Ammon's horn (tissue), 1 donor: ENCODE results near the gene HDAC7.

Experiments used
- DNase-seq: peaks from one replicate; pipeline ENCODE4 v3.0.0-alpha.2; 2016; ENCODE audit warnings: low spot score

The HDAC7 gene

DNA sequence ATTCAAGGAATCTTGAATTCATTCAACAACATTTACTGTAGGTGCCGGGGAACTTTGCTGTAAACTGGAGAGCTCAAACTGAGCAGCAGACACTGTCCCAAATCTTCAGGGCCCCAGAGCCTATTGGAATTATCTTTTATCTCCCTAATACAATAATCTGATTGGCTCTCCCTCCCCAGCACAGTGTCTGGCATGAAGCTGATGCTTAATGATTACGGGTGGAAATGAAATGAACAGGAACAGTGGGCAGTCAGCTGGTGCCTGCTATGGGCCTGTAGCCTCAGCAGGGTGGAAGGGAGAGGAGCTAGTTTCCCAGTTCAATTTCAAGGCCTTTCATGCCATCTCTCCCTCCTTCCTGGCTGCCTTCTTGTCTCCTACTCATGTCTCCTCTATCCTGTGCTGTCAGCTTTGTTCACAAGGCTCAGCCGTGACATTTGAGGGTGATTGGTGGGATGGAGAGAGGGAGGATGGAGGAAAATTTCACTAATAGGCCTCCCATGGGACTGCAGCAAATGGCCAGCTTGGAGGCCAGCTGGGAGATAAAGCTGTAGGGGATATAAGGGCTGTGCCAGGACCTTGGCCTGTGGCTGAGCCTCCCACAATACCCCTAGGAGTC, 56.7 kb downstream of the HDAC7 start:
- no peak for DNase-seq

DNA sequence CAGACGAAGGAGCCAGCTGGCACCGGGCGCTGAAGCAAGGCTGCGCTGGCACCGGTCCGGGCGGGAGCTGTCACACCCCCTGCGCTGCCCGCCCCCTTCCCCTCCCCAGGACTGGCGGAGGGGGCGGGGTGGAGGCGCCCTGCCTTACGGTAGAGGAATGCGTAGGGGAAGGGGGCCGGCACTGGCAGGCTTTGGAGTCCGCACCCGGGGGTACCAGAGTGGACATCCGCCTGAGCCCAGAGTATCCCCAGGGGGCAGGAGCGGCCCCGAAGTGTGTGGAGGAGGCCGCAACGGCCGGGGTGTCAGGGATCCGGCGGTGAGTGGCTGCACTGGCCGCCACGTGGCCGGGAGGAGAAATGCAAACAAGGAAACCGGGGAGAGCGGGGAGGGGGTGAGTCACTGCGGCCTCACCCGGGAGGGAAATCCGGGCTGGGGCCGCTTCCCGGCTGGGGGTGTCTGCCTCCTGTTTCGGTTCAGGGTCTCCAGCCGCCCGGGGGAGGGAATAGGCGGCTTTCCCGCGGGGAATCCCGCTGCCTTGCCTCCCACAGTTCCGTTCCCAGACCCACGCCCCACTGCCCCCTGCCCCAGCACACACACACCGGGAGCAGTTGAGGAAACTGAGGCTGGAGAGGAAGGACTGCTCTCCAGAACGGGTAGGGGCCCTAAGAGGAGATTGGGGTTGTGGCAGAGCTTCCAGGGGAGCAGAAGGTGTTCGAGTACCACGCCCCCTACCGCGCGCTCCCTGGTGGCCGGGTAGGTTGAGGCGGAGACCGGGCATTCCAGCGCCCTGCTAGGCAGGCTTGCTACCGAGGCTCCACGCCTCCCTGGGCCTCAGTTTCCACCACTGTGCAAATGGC, 60.6 kb downstream of the HDAC7 start, which contains the start of gene RAPGEF3:
TSS of gene RAPGEF3 (minus strand) at position 47 of the 857 bp plus-strand sequence. CDS start 324 bp downstream, outside the sequence.
- peak; percentile 92 for DNase-seq

DNA sequence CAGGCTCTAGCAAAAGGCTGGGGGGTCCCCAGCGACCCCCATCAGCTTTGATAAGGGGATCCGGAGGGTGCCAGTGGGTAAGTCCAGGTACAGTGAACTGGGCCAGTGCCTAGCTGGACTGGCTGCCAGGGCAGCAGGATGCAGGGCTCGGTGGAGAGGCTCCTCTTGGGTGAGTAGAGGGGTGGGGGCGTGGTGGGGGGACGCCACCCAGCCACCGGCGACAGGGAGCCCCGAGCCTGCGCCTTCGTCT, 61.2 kb downstream of the HDAC7 start:
- no peak for DNase-seq

DNA sequence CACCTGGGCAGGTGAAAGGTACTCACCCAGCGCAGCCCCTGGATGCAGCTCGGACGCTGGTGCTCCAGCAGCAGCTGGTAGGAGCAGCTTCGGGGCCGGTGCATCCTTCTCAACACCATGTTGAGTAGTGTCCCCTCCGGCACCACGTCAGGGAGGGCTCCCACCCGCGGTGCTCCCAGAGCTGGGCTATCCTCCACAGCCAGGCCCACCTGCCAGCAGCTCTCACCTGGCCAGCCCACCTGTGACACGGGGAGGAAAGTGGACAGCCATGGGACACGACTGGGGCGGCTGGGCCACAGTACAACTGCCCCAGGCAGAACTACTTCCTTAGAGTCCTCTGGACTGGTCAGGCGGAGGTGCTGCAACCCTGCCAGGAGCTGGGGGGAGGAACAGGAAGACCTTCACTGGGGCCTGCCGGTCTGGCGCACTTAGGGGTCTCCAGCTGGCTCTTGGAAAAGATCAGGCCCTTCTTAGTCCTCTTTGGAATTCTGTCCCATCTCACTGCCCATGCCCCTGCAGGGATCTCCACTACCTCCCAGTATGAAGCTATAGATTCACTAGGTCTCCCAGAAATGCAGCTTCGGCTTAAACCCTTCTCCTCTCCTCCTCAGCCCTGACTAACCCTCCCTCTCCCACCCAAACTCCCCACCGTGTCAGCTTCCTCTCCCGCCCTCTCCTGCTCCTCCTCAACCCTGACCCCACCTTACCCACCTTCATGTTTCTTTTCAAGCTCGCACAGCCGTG, 61.7 kb downstream of the HDAC7 start:
- peak; percentile 72 for DNase-seq

DNA sequence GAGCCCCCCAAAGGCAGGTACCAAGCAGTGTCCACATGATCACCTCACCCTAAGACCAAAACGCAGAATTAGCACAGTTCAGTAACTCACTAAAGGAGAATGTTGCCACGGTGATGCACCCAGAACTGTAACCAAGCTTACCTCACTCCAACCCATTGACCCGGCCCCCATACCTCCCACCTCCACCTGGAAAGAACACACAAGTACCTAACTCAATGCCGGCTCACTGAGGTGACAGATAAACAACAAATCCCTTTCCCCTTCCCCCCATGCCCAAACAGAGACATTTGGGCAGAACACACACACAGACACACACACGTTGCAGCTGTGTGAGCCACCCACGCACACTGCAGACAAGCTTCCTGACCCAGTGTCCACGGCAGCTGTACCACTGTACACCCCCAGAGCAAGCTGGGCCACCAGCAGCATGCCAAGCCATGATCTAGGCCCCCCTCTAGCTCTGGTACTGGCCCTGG, 62.3 kb downstream of the HDAC7 start:
- no peak for DNase-seq

DNA sequence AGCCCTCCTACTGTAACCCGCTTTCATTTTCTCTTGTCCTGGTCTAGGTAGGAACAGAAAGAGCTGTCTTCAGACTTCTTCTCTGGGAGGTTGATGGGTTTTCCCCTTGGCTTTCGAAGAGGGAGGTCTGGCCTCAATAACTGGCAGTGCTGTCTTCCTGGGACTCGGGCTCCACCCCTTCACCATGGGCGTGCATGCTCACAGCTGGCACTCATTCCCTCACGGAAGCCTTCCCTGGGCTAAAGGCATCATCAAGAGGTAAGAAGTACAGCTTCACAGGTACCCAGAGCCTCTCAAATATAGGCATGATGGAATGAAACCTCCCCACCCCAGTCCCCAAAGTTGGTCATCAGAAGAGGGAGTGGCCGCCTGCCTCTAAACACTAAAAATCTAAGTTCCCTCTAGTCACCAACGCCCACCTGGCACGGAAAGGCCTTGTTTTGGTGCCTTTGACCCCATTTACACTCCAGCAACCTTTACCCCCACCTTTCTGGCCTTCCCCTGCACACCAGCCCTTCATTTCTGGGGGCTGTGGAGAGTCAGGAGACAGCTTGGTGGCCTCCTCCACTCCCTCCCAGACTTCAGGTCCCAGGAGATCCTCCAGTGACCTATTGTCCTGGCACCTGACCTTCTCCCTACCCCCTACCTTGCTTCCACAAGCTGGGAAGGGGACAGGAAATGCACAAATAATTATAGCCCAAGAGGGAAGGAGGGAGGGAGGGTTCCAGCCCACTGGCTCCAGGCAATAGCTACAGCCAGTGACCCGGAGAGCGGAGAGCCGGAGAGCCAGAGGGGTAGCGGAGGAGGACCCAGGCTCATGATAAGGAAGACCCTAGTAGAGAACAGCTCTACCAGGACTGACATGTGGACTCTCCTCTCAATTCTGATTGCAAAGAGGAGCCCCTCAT, 63.8 kb downstream of the HDAC7 start:
- peak; percentile 55 for DNase-seq

DNA sequence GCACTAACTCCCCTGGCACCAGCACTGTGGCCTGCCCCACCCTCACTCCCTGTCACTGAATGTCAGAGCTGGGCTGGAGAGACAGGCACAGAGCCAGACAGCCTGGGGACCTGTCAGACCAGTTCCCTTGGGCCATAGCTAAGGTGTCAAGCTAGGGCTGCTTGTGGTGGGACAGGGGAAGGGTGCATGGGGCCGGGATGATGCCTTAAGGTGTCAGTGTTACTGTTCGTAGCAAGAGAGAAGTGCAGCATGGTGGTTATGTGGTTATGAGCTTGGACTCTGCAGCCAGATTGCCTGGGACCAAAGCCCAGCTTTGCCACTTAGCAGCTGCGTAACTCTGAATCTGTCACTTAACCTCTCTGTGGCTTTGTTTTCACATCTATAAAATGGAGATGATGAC, 64.8 kb downstream of the HDAC7 start:
- DNase-seq: no peak

DNA sequence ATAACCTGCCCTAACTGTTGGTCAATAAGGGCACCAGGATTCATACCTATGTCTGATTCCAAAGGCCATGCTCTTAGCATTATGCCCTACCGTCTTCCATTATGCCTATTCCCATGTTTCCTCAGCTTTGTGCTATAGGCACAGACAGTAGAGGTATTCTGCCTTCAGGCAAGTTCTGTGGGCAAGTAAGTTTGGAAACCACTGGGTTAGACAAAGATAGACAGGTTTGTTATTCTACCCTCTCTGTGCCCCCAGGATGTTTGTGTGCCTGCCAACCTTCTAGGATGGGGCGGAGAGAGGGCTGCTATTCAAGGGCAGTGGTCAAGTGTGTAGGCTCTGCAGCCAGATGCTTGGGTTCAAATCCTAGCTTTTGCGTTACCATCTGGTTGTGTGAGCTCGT, 65.6 kb downstream of the HDAC7 start:
- DNase-seq: no peak

DNA sequence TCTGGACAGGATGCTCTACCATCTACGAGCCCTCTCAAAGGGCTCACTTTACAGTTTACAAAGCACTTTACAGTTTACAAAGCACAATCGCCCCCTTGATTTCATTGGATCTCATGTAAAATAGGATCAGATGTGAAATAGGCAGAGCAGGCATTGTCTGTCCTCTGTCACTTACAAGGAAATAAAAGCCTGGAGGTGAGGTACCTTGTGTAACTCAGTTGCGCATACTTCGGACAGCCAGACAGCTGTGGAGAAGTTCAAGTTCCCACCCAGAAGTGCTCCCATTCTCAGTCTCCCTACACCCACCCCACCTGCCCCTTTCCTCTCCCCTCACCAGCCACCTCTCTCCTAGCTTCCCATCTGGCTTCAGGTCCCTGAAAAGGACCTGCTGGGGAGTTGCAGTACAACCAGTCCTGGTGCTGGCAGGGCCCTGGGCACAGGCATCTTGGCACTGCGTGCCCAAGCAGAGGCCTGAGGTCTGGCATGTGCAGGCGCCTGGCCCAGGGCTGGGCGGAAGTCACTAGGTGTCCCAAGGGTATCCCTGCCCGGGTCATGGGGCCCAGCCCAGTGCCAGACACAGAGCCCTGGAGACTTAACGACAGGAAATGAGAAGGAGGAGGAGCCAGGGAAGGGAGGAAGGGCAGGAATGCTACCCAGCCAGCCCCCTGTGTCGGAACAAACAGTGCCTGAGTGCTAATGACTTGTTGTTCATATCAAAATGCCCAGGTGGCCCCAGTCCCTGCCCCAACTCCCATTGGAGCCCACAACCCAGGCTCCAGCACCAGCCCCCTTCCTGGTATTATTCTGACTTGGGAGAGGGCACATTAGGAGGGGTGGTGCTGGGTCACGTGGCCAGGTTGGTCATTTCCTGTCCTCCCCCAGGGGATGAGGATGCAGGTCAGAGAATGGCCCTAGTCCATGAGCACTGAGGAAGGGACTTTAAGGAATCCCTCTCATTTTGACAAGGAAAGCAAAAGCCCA, 66.4 kb downstream of the HDAC7 start:
- DNase-seq: peak; percentile 51

DNA sequence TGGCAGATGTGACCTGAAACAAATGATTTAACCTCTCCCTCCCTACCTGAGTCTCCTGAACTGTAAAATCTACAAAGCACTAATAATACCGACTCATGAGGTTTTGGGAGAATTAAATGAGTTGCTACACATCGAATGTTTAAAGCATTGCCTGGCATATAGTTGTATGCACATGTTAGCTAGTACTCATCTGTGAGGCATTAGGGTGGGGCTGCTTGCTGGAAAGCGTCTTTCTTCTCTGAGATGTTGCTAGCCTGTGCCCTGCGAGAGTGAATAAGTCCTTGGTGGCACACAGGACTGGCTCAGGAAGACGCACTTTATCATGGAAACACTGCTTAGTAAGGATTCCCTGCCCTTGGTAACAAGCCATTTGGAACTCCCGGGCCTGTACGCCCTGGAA, 67.2 kb downstream of the HDAC7 start:
- no peak for DNase-seq

DNA sequence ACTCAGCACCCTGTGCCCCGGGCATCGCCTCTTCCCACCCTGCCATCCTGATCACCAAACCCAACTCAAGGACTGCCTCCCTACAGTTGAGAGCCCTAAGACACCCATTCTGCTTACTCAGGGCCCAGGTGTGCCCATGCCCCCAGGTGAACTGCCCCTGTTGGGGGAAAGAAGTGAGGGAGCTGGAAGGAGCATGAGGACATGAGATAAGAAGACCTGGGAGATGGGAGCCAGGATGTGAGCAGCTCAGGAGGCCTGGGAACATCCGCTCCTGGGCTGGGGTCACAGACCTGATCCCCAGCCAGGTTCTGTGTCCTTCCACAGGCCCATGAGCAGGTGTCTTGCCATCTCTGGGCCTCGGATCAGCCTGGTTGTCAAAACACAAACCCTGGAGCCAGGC, 67.6 kb downstream of the HDAC7 start:
- DNase-seq: no peak

DNA sequence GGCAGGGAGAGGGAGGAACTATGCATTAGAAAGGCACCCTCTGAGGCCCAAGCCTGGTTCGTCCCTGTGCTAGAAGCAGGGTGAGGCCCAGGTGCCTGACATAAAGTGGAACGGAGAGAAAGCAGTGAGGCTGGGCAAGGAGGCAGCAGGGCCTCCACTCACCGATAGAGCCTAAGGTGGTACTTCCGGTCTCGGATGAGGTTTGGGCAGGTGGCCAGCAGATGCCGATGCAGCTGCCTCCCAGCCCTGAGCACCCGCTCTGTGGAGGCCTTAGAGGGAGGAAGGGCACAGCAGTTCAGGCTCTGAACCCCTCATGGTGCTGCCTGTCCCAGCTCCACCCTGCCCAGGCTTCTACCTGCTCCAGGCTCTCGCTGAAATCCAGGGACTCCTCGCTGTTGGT, 68.1 kb downstream of the HDAC7 start:
- DNase-seq: no peak

DNA sequence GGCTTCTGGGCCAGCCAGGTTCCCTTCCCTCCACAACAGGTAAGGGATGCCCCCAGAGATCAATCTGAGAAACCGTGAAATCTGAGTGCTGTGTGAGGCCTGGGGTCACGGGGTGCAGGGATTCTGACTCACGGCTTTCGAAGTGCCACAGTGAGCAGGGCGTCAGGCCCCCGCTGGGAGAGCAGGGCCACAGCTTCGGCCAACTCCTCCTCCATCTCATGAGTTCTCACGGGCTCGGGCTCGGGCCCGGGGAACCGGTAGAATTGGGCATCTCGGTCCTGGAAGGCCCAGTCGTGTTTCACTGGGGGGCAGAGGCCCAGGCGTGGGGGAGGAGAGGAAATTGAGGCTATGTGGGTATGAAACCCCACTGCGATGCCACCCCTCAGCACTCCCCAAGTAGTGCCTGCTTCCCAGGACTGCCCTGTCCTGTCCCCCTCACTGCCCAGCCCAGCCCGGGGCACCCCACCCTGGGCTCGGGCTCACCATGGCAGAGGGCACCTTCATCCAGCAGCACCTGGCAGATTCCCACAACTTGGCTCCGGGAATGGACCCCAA, 68.7 kb downstream of the HDAC7 start:
- no peak for DNase-seq

DNA sequence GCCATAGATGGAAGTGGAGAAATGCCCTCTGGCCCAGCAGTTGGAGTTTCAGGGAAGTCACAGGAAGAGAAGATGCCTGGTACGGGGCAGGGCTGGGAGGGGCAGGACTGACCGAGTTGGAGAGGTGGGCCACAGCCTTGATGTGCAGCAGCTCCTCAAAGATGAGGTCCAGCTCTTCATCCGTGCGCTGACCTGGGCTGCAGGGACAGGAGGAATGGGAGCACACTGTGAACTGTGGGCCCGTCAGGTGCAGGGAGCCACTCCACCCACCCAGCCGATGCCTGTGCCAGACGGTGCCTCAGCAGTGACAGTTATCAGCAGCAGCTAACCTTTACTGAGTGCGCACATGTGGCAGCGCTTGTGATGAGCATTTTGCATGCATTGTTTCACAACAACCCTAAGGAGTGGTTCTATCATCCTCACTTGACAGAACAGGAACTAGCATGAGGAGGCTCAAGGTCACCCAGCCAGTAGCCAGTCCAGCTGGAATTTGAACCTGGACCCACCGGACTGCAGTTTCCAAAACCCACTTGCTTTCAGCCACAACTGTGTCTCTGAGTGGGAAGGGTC, 69.4 kb downstream of the HDAC7 start:
- no peak for DNase-seq

DNA sequence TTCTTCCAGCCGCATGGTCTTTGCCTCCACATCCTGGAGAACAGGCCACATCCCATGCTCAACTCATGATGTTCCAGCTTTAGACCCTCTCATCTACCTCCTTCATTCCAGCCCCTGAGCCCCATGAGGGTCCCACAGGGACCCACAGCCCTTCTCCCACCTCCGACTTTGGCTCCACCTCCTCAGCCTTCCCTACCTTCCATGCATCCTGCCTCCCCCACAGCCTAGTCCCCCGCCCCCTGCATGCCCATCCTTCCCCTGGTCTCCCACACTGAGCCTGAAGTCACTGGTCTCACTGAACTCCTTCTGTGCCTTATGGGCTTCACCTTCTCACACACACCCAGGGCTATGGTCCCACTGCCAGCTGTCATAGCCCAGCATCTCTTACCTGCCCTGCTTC, 70.8 kb downstream of the HDAC7 start:
- no peak for DNase-seq

DNA sequence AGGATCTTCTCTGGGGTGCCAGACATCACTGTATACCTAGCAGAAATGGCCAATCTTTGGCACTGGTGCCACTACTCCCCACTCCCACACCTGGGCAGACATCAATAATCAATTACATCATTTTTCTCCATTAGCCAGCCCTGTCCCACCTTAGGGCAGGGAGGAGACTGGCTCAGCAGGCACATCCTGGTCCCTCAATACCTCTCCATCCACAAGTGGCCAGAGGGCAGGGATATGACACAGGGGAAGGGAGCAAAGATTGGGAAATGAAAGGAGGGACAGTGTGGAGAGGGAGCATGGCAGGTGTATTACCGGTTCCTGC, 71.2 kb downstream of the HDAC7 start:
- no peak for DNase-seq

DNA sequence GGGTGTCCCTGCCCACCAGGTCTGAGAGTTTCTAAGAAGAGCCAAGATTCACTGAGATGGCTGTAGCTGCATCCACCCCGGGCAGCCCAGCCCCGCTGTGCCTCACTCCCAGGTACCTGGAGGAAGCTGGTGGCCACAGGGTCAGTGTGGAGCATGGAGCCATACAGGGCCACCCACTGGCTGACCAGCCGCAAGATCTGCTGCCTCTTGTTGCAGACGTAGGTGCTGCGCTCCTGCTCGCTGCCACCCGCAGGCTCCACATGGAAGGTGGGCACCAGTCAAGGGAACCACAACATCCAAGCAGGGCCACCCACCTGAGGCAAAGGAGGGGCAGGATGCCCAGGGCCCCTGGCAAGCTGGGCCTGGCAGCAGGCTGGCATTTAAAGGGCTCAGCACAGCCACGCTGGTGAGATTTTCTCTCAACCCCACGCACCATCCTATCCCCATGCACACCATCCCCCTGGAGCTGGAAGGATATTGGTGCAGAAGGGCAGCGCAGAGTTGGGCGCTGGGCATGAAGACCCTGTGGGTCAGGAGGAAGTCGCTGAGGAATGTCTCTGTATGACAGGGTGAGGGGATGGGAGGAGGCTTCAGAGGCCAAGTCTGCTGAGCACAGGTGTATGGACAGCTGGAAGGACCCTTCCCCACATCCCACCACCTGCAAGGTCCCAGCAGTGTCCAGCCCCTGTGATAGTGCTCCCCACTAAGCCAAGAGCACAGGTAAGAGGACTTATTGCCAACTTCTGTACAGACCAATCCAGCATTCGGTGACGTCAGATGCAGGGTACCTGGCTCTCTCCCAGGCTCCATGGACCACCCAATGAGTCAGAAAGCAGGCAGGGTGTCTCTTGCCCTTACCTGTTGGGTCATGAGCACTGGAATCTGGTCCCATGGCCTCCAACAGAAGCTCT, 71.9 kb downstream of the HDAC7 start:
- DNase-seq: no peak

DNA sequence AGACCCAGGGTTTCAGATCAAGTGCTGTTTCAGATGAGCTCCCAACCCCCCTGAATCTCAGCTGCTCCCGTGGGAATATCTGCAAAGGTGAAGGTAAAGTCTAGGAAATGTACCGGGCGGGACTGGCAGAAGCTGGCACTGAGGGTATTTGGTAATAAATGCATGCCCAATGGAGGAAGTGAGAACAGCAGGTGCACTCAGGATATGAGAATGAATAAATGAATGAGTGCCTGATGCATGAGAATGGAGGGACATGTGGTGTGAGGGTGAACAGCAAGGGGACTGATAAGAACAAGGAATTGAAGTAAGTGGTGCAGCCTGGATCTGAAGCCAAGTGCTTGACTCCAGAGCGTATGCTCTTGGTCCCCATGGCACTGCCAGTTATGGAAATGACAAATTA, 72.6 kb downstream of the HDAC7 start:
- no peak for DNase-seq

DNA sequence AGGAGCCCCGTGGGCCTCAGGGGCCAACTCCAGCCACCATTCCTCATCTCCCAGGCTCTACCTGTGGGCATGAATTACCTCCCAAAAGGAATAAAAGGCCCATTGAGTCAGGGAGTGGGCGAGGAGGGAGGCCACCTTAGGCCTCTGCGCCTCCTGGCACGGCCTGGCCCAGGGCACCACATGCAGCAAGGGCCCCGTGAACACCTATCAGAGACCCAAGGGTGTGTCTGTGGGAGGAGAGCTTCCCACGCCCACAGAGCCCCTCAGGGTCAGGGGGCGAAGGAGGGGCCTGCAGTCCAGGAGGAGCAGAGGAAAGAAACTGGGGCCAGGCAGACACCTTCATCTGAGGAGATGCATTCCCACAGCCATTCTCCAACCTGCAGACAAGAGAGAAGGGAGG, 73.2 kb downstream of the HDAC7 start:
- no peak for DNase-seq
